ENCODE measurements around the gene AP3S1. TPM values are rescaled to one million over a fixed set of nuclear protein-coding genes. Genes with fewer than 3 reads are reported as not detected.

AP3S1 gene
- polyA plus RNA-seq, 4 donors = 62.7 to 149 (median 126) TPM

- Histone ChIP-seq H3K36me3 (ENCODE audit: control insufficient read depth in 3 of 3, insufficient read depth in 2 of 3, low read depth in 1 of 3, low read length in 3 of 3) (no peaks in the 10 kb centered on the region), H3K27me3 (ENCODE audit: control insufficient read depth in 3 of 3, insufficient read depth in 3 of 3, low read length in 3 of 3) (no peaks in the 10 kb centered on the region), H3K9me3 (ENCODE audit: control insufficient read depth in 2 of 2, insufficient read depth in 1 of 2, low read depth in 1 of 2, low read length in 1 of 2) (no peaks in the 10 kb centered on the region), H3K4me3 (ENCODE audit: low read depth in 1 of 3, low read length in 3 of 3) (no peak overlapping the region), H3K4me1 (ENCODE audit: control insufficient read depth in 3 of 3, insufficient read depth in 2 of 3, low read depth in 1 of 3, low read length in 2 of 3) (peaks cover 3 to 7% (median 3%) of the 10 kb centered on the region in 3 donors), H3K27ac (ENCODE audit: low read depth in 1 of 3, low read length in 2 of 3) (no peak overlapping the region)
- DNase-seq (no peak), FAIRE-seq (no peak)
- WGBS, 3 donors = 87 to 89% (median 89%) methylated on average over 7 of the region's 7 CpGs
Measured at GRCh38 chr5:115844321-115844817, 2.6 kb downstream of the AP3S1 start.

- H3K4me3 ChIP-seq (ENCODE audit: low read depth in 1 of 3, low read length in 3 of 3) = no peak overlapping the region
- peaks cover 5 to 8% (median 7%) of the 10 kb centered on the region in 3 donors for H3K4me1 ChIP-seq (ENCODE audit: control insufficient read depth in 3 of 3, insufficient read depth in 2 of 3, low read depth in 1 of 3, low read length in 2 of 3)
- no peak for FAIRE-seq
Measured at GRCh38 chr5:115847290-115847689, 5.6 kb downstream of the AP3S1 start.

GRCh38 chr5:115849258-115849798 is 7.6 kb downstream of the AP3S1 start:
- peaks cover 0 to 5% of the 10 kb centered on the region in 2 donors for H3K9me3 ChIP-seq (ENCODE audit: control insufficient read depth in 2 of 2, insufficient read depth in 1 of 2, low read depth in 1 of 2, low read length in 1 of 2)
- no peak overlapping the region for H3K27ac ChIP-seq (ENCODE audit: low read depth in 1 of 3, low read length in 2 of 3)
- no peak for FAIRE-seq
- peaks cover 3 to 7% (median 6%) of the 10 kb centered on the region in 3 donors for H3K4me1 ChIP-seq (ENCODE audit: control insufficient read depth in 3 of 3, insufficient read depth in 2 of 3, low read depth in 1 of 3, low read length in 2 of 3)
- WGBS, 3 donors = 81 to 90% (median 82%) methylated on average over 3 of the region's 3 CpGs
- DNase-seq = no peak
- no peaks in the 10 kb centered on the region for H3K36me3 ChIP-seq (ENCODE audit: control insufficient read depth in 3 of 3, insufficient read depth in 2 of 3, low read depth in 1 of 3, low read length in 3 of 3)
- no peaks in the 10 kb centered on the region for H3K27me3 ChIP-seq (ENCODE audit: control insufficient read depth in 3 of 3, insufficient read depth in 3 of 3, low read length in 3 of 3)
- no peak overlapping the region for H3K4me3 ChIP-seq (ENCODE audit: low read depth in 1 of 3, low read length in 3 of 3)

More at GRCh38 chr5:115847290-115847689, 5.6 kb downstream of the AP3S1 start:
- DNase-seq = no peak
- Histone ChIP-seq H3K27ac (ENCODE audit: low read depth in 1 of 3, low read length in 2 of 3) (no peak overlapping the region), H3K27me3 (ENCODE audit: control insufficient read depth in 3 of 3, insufficient read depth in 3 of 3, low read length in 3 of 3) (no peaks in the 10 kb centered on the region), H3K9me3 (ENCODE audit: control insufficient read depth in 2 of 2, insufficient read depth in 1 of 2, low read depth in 1 of 2, low read length in 1 of 2) (no peaks in the 10 kb centered on the region), H3K36me3 (ENCODE audit: control insufficient read depth in 3 of 3, insufficient read depth in 2 of 3, low read depth in 1 of 3, low read length in 3 of 3) (no peaks in the 10 kb centered on the region)
- 81 to 90% (median 86%) methylated on average over 7 of the region's 7 CpGs for WGBS, 3 donors

GRCh38 chr5:115850744-115851416 is 9.1 kb downstream of the AP3S1 start:
- WGBS, 3 donors = 52 to 62% (median 58%) methylated on average over 4 of the region's 4 CpGs
- no peaks in the 10 kb centered on the region for H3K36me3 ChIP-seq (ENCODE audit: control insufficient read depth in 3 of 3, insufficient read depth in 2 of 3, low read depth in 1 of 3, low read length in 3 of 3)
- no peak overlapping the region for H3K4me3 ChIP-seq (ENCODE audit: low read depth in 1 of 3, low read length in 3 of 3)
- no peak overlapping the region for H3K27ac ChIP-seq (ENCODE audit: low read depth in 1 of 3, low read length in 2 of 3)
- DNase-seq (peak in 1 of 2 donors; percentile 31), FAIRE-seq (no peak)
- peaks cover 0 to 5% of the 10 kb centered on the region in 2 donors for H3K9me3 ChIP-seq (ENCODE audit: control insufficient read depth in 2 of 2, insufficient read depth in 1 of 2, low read depth in 1 of 2, low read length in 1 of 2)
- peaks cover 3 to 7% (median 4%) of the 10 kb centered on the region in 3 donors for H3K4me1 ChIP-seq (ENCODE audit: control insufficient read depth in 3 of 3, insufficient read depth in 2 of 3, low read depth in 1 of 3, low read length in 2 of 3)
- H3K27me3 ChIP-seq (ENCODE audit: control insufficient read depth in 3 of 3, insufficient read depth in 3 of 3, low read length in 3 of 3) = no peaks in the 10 kb centered on the region

GRCh38 chr5:115854139-115854538 is 12.4 kb downstream of the AP3S1 start:
- no peak for FAIRE-seq

GRCh38 chr5:115855959-115856358 is 14.2 kb downstream of the AP3S1 start:
- Histone ChIP-seq H3K9me3 (ENCODE audit: control insufficient read depth in 2 of 2, insufficient read depth in 1 of 2, low read depth in 1 of 2, low read length in 1 of 2) (peaks cover 0 to 5% of the 10 kb centered on the region in 2 donors), H3K27ac (ENCODE audit: low read depth in 1 of 3, low read length in 2 of 3) (no peak overlapping the region), H3K4me3 (ENCODE audit: low read depth in 1 of 3, low read length in 3 of 3) (no peak overlapping the region), H3K4me1 (ENCODE audit: control insufficient read depth in 3 of 3, insufficient read depth in 2 of 3, low read depth in 1 of 3, low read length in 2 of 3) (peaks cover 3 to 11% (median 5%) of the 10 kb centered on the region in 3 donors), H3K36me3 (ENCODE audit: control insufficient read depth in 3 of 3, insufficient read depth in 2 of 3, low read depth in 1 of 3, low read length in 3 of 3) (no peaks in the 10 kb centered on the region), H3K27me3 (ENCODE audit: control insufficient read depth in 3 of 3, insufficient read depth in 3 of 3, low read length in 3 of 3) (no peaks in the 10 kb centered on the region)
- WGBS, 3 donors = 69 to 95% (median 76%) methylated on average over 1 of the region's 1 CpG
- FAIRE-seq (no peak), DNase-seq (peak in 1 of 2 donors; percentile 20)

More at GRCh38 chr5:115854139-115854538, 12.4 kb downstream of the AP3S1 start:
- 94 to 99% (median 97%) methylated on average over 3 of the region's 3 CpGs for WGBS, 3 donors
- Histone ChIP-seq H3K27me3 (ENCODE audit: control insufficient read depth in 3 of 3, insufficient read depth in 3 of 3, low read length in 3 of 3) (no peaks in the 10 kb centered on the region), H3K4me1 (ENCODE audit: control insufficient read depth in 3 of 3, insufficient read depth in 2 of 3, low read depth in 1 of 3, low read length in 2 of 3) (peaks cover 6 to 17% (median 9%) of the 10 kb centered on the region in 3 donors), H3K9me3 (ENCODE audit: control insufficient read depth in 2 of 2, insufficient read depth in 1 of 2, low read depth in 1 of 2, low read length in 1 of 2) (peaks cover 0 to 5% of the 10 kb centered on the region in 2 donors), H3K36me3 (ENCODE audit: control insufficient read depth in 3 of 3, insufficient read depth in 2 of 3, low read depth in 1 of 3, low read length in 3 of 3) (no peaks in the 10 kb centered on the region), H3K4me3 (ENCODE audit: low read depth in 1 of 3, low read length in 3 of 3) (no peak overlapping the region), H3K27ac (ENCODE audit: low read depth in 1 of 3, low read length in 2 of 3) (no peak overlapping the region)
- DNase-seq = no peak

- peaks cover 3 to 10% (median 5%) of the 10 kb centered on the region in 3 donors for H3K4me1 ChIP-seq (ENCODE audit: control insufficient read depth in 3 of 3, insufficient read depth in 2 of 3, low read depth in 1 of 3, low read length in 2 of 3)
- WGBS, 3 donors = 6 to 54% (median 33%) methylated on average over 1 of the region's 1 CpG
- peak overlapping the region in 1 of 3 donors; percentile 35 for H3K27ac ChIP-seq (ENCODE audit: low read depth in 1 of 3, low read length in 2 of 3)
- DNase-seq (peak; percentile 56 to 66), FAIRE-seq (no peak)
- H3K4me3 ChIP-seq (ENCODE audit: low read depth in 1 of 3, low read length in 3 of 3) = no peak overlapping the region
- no peaks in the 10 kb centered on the region for H3K36me3 ChIP-seq (ENCODE audit: control insufficient read depth in 3 of 3, insufficient read depth in 2 of 3, low read depth in 1 of 3, low read length in 3 of 3)
- peaks cover 0 to 5% of the 10 kb centered on the region in 2 donors for H3K9me3 ChIP-seq (ENCODE audit: control insufficient read depth in 2 of 2, insufficient read depth in 1 of 2, low read depth in 1 of 2, low read length in 1 of 2)
- no peaks in the 10 kb centered on the region for H3K27me3 ChIP-seq (ENCODE audit: control insufficient read depth in 3 of 3, insufficient read depth in 3 of 3, low read length in 3 of 3)
Measured at GRCh38 chr5:115857057-115857479, 15.3 kb downstream of the AP3S1 start.

- no peak for FAIRE-seq
- DNase-seq = no peak
- Histone ChIP-seq H3K4me1 (ENCODE audit: control insufficient read depth in 3 of 3, insufficient read depth in 2 of 3, low read depth in 1 of 3, low read length in 2 of 3) (peaks cover 3 to 10% (median 5%) of the 10 kb centered on the region in 3 donors), H3K4me3 (ENCODE audit: low read depth in 1 of 3, low read length in 3 of 3) (no peak overlapping the region), H3K9me3 (ENCODE audit: control insufficient read depth in 2 of 2, insufficient read depth in 1 of 2, low read depth in 1 of 2, low read length in 1 of 2) (peaks cover 0 to 5% of the 10 kb centered on the region in 2 donors), H3K27me3 (ENCODE audit: control insufficient read depth in 3 of 3, insufficient read depth in 3 of 3, low read length in 3 of 3) (no peaks in the 10 kb centered on the region), H3K27ac (ENCODE audit: low read depth in 1 of 3, low read length in 2 of 3) (no peak overlapping the region), H3K36me3 (ENCODE audit: control insufficient read depth in 3 of 3, insufficient read depth in 2 of 3, low read depth in 1 of 3, low read length in 3 of 3) (no peaks in the 10 kb centered on the region)
- 29 to 35% (median 34%) methylated on average over 2 of the region's 2 CpGs for WGBS, 3 donors
Measured at GRCh38 chr5:115857626-115858349, 16.1 kb downstream of the AP3S1 start.
